ENCODE results near the gene MAPK1. TPM values are rescaled to one million over a fixed set of nuclear protein-coding genes. Genes with fewer than 3 reads are reported as not detected.

The MAPK1 gene
- total and polyA plus RNA-seq, 2 donors (not counting 3 experiments of a cell fraction or from before 2014, with no cell fraction given), result 50.9 to 163 TPM

DNA sequence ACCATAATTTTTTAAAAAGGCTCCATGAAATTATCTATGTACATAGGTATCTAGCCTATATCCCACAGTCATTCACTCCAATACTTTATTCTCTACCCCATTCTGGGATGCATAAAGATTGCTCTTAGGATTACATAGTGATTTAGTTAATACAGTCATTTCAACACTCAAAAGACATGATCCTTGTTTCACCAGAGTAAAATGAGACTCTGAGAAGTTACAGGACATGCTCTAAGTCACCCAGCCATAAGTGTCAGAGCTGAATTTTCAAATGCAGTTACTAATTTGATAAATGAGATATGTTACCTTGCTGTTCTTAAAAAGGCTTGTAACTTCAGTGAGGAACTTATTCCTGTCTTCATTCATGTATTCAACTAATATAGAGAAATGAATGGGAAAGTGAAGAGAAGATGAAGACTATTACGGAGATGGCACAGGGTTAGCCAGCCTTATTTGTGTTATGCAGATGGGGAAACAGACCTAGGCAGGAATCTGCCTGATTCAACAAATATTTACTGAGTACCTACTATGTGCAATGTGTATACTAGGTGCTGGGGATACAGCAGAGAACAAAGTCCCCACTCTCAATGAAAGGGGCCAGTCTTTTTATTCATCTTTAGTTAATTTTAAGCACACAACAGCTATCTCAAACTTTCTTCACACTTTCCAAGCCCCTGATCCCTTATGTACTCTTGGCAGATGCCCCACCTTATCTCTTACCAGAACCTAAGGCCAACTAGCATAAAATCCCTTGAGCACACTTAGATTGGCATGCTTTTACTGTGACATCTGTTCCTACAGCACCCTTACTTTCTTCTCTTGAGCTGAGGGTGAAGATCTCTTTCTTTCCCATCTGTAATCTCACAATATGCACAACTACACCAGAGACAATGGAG is 21.6 kb downstream of the MAPK1 start:
- H4K20me1 ChIP-seq (replicated peaks; ENCODE audit: control insufficient read depth, extremely low read depth, insufficient read depth, low read length), result peaks cover 10% of the 10 kb centered on the region

DNA sequence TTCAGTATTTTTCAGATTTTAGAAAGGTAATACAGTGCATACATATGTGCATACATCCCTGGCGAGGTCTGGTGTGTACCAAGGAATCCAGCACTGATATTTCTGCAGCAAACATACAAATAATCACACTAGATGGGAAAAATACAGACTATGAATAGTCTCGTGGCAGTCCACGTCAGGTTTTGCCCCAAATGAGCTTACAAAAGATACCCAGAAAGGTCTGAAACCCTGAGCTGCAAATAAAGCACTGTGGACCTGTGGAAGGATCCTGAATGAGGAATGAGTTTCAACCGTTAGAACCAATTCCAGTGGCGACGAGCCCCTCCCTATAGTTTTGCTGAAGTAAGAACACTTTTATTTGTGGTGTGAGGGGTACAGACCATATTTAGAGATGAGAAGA is 24.5 kb downstream of the MAPK1 start:
- ChIA-PET CTCF (interaction anchor here (1.0 kb wide), 1 partner anchor 30 kb away, joined by 3 read pairs; no protein-coding TSS in a partner anchor), POLR2A (interaction anchor here (0.6 kb wide), 1 partner anchor 74 kb away, joined by 3 read pairs; no protein-coding TSS in a partner anchor)
- Histone ChIP-seq H3K27me3 (ENCODE audit: control insufficient read depth in 2 of 2, insufficient read depth in 2 of 2, low read length in 2 of 2) (no peaks in the 10 kb centered on the region), H3K9me1 (replicated peaks; ENCODE audit: control insufficient read depth, extremely low read depth, insufficient read depth, low read length) (no peaks in the 10 kb centered on the region), H3K4me2 (ENCODE audit: insufficient read depth, low read length) (no peak overlapping the region), H3K4me3 (replicated peaks in 1 of 3; ENCODE audit: insufficient read depth in 1 of 3, low read depth in 1 of 3, low read length in 3 of 3) (no peak overlapping the region), H3K27ac (ENCODE audit: insufficient read depth, low read depth, low read length) (no peak overlapping the region), H3K79me2 (ENCODE audit: control insufficient read depth, insufficient read depth, low read length) (peaks cover 87% of the 10 kb centered on the region), H3K4me1 (ENCODE audit: control insufficient read depth, extremely low read depth, insufficient read depth, low read length) (peaks cover 1% of the 10 kb centered on the region), H4K20me1 (replicated peaks; ENCODE audit: control insufficient read depth, extremely low read depth, insufficient read depth, low read length) (peaks cover 8% of the 10 kb centered on the region), H3K36me3 (ENCODE audit: control insufficient read depth in 2 of 2, extremely low read depth in 1 of 2, insufficient read depth in 2 of 2, low read length in 2 of 2) (no peaks in the 10 kb centered on the region), H3K9ac (replicated peaks; ENCODE audit: extremely low read depth, insufficient read depth, low read length) (no peak overlapping the region), H3K9me3 (replicated peaks; ENCODE audit: control insufficient read depth, insufficient read depth, low read length) (no peaks in the 10 kb centered on the region), H2AFZ (ENCODE audit: low read depth, low read length) (no peak overlapping the region)
- TF ChIP-seq POLR2A (IDR thresholded peaks at IDR 0.05; ENCODE audit: low read depth, low read length), result no peak
- TF ChIP-seq JUN (IDR thresholded peaks at IDR 0.05; ENCODE audit: borderline replicate concordance, insufficient read depth, insufficient read length, low read depth), result no peak
- TF ChIP-seq MYC (IDR thresholded peaks at IDR 0.05; ENCODE audit: low read depth, low read length), result no peak
- TF ChIP-seq, protein P1, sequence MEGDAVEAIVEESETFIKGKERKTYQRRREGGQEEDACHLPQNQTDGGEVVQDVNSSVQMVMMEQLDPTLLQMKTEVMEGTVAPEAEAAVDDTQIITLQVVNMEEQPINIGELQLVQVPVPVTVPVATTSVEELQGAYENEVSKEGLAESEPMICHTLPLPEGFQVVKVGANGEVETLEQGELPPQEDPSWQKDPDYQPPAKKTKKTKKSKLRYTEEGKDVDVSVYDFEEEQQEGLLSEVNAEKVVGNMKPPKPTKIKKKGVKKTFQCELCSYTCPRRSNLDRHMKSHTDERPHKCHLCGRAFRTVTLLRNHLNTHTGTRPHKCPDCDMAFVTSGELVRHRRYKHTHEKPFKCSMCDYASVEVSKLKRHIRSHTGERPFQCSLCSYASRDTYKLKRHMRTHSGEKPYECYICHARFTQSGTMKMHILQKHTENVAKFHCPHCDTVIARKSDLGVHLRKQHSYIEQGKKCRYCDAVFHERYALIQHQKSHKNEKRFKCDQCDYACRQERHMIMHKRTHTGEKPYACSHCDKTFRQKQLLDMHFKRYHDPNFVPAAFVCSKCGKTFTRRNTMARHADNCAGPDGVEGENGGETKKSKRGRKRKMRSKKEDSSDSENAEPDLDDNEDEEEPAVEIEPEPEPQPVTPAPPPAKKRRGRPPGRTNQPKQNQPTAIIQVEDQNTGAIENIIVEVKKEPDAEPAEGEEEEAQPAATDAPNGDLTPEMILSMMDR (IDR thresholded peaks at IDR 0.05; ENCODE audit: extremely low read depth in 1 of 2, insufficient read depth in 1 of 2, low read depth in 1 of 2, low read length in 2 of 2), result no peak
- TF ChIP-seq GATA2 (IDR thresholded peaks at IDR 0.05; ENCODE audit: insufficient read depth, insufficient read length, low read depth, low read length), result no peak
- TF ChIP-seq FOS (IDR thresholded peaks at IDR 0.05; ENCODE audit: borderline replicate concordance, insufficient read depth, low read length), result no peak
- TF ChIP-seq, protein P2, sequence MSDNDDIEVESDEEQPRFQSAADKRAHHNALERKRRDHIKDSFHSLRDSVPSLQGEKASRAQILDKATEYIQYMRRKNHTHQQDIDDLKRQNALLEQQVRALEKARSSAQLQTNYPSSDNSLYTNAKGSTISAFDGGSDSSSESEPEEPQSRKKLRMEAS (IDR thresholded peaks at IDR 0.05; ENCODE audit: insufficient read depth, insufficient read length), result no peak
- TF ChIP-seq POLR2AphosphoS5 (IDR thresholded peaks at IDR 0.05; ENCODE audit: insufficient read depth, low read depth, low read length), result no peak
- no peak for TF ChIP-seq EZH2 (IDR thresholded peaks at IDR 0.05; ENCODE audit: borderline replicate concordance, low read depth, low read length, severe bottlenecking)
- intact Hi-C loops (cut with micrococcal nuclease) (no loop called here), dilution Hi-C loops (cut with MboI; ENCODE audit: extremely low pct_ligation_motif_present, low sequenced_read_pairs) (no loop called here)
- FAIRE-seq, result no peak
- no TSS peak for BruUV-seq (replicated peaks)
- DNase-seq (ENCODE audit: low read depth, low spot score), result no peak

More for the DNA sequence above, 21.6 kb downstream of the MAPK1 start:
- H3K4me2 ChIP-seq (ENCODE audit: insufficient read depth, low read length), result no peak overlapping the region
- no peaks in the 10 kb centered on the region for H3K36me3 ChIP-seq (ENCODE audit: control insufficient read depth in 2 of 2, extremely low read depth in 1 of 2, insufficient read depth in 2 of 2, low read length in 2 of 2)
- H3K9me3 ChIP-seq (replicated peaks; ENCODE audit: control insufficient read depth, insufficient read depth, low read length), result no peaks in the 10 kb centered on the region
- no peak for FAIRE-seq
- TF ChIP-seq, protein P2 (IDR thresholded peaks at IDR 0.05; ENCODE audit: insufficient read depth, insufficient read length), result no peak
- TF ChIP-seq JUN (IDR thresholded peaks at IDR 0.05; ENCODE audit: borderline replicate concordance, insufficient read depth, insufficient read length, low read depth) (no peak), POLR2A (IDR thresholded peaks at IDR 0.05; ENCODE audit: low read depth, low read length) (no peak)
- POLR2A ChIA-PET, result no interaction called here
- H3K79me2 ChIP-seq (ENCODE audit: control insufficient read depth, insufficient read depth, low read length), result peaks cover 90% of the 10 kb centered on the region
- no TSS peak for BruUV-seq (replicated peaks)
- H3K9me1 ChIP-seq (replicated peaks; ENCODE audit: control insufficient read depth, extremely low read depth, insufficient read depth, low read length), result no peaks in the 10 kb centered on the region
- H3K27ac ChIP-seq (ENCODE audit: insufficient read depth, low read depth, low read length), result no peak overlapping the region
- H3K9ac ChIP-seq (replicated peaks; ENCODE audit: extremely low read depth, insufficient read depth, low read length), result no peak overlapping the region
- no peaks in the 10 kb centered on the region for H3K4me1 ChIP-seq (ENCODE audit: control insufficient read depth, extremely low read depth, insufficient read depth, low read length)
- dilution Hi-C loops (cut with MboI; ENCODE audit: extremely low pct_ligation_motif_present, low sequenced_read_pairs), result no loop called here
- CTCF ChIA-PET, result no interaction called here
- no peak for DNase-seq (ENCODE audit: low read depth, low spot score)
- H3K27me3 ChIP-seq (ENCODE audit: control insufficient read depth in 2 of 2, insufficient read depth in 2 of 2, low read length in 2 of 2), result no peaks in the 10 kb centered on the region
- H3K4me3 ChIP-seq (replicated peaks in 1 of 3; ENCODE audit: insufficient read depth in 1 of 3, low read depth in 1 of 3, low read length in 3 of 3), result no peak overlapping the region
- intact Hi-C loops (cut with micrococcal nuclease), result no loop called here
- no peak overlapping the region for H2AFZ ChIP-seq (ENCODE audit: low read depth, low read length)

All from endothelial cell of umbilical vein (primary cell).